Lower lobe of right lung (tissue), 2 donors: ENCODE measurements around the gene GFRA4. TPM values are rescaled to one million over a fixed set of nuclear protein-coding genes. Genes with fewer than 3 reads are reported as not detected.

ENCODE experiments used
- ATAC-seq, 2 donors: fragments of 200-7000 bp; cut with Tn5 transposase; one replicate each; pipeline ENCODE4 v1.9.1; 2020 to 2022; ENCODE audit warnings: mild to moderate bottlenecking in 2 of 2, moderate library complexity in 2 of 2
- DNase-seq: peaks from one replicate; pipeline ENCODE4 v3.0.0-alpha.2; 2020
- H3K27ac ChIP-seq: fragments of 200-600 bp; one replicate; pipeline ENCODE4 v1.8.0; 2022
- H3K27me3 ChIP-seq: fragments of 200-600 bp; one replicate; pipeline ENCODE4 v1.8.0; 2022; ENCODE audit warnings: low read depth
- H3K36me3 ChIP-seq: fragments of 200-600 bp; one replicate; pipeline ENCODE4 v1.8.0; 2022; ENCODE audit warnings: mild to moderate bottlenecking
- H3K4me1 ChIP-seq: fragments of 200-600 bp; one replicate; pipeline ENCODE4 v1.8.0; 2022
- H3K4me3 ChIP-seq: fragments of 200-600 bp; one replicate; pipeline ENCODE4 v1.8.0; 2022; ENCODE audit warnings: mild to moderate bottlenecking
- H3K9me3 ChIP-seq: fragments of 200-600 bp; one replicate; pipeline ENCODE4 v1.8.0; 2022
- CTCF ChIP-seq: fragments of 200-600 bp; IDR thresholded peaks from one replicate; pipeline ENCODE4 v1.8.0; 2022; ENCODE audit warnings: antibody characterized with exemption, mild to moderate bottlenecking
- intact Hi-C: fragments of 100-400 bp; cut with DNase I; formaldehyde crosslinking; loops from one replicate; pipeline ENCODE4 v1.11.0; 2022
- total RNA-seq: library from RNA; stranded (reverse); fragmentation: NEBNext Ultra II Directional; extraction: Animal tissue kit (Norgen Biotek cat#: 25700); gene quantifications from one replicate; pipeline ENCODE4 v1.2.1, GENCODE V29; 2021
- donor health status: DM: no; HTN: yes; CAD: no; lungs with severe emphysema.

GFRA4 gene
- total RNA-seq, 1 donor from 2014 or later: not detected

GRCh38 chr20:3696745-3697587 is 33.8 kb upstream of the GFRA4 start:
- ATAC-seq (no peak), DNase-seq (peak; percentile 21)
- Histone ChIP-seq H3K36me3 (peaks cover 4% of the 10 kb centered on the region), H3K4me3 (no peak overlapping the region), H3K27ac (no peak overlapping the region), H3K9me3 (no peaks in the 10 kb centered on the region), H3K4me1 (no peaks in the 10 kb centered on the region), H3K27me3 (no peaks in the 10 kb centered on the region)
- TF ChIP-seq CTCF: no peak
- intact Hi-C loops: no loop called here

GRCh38 chr20:3696200-3696599 is 33.0 kb upstream of the GFRA4 start:
- Histone ChIP-seq H3K36me3 (no peaks in the 10 kb centered on the region), H3K9me3 (no peaks in the 10 kb centered on the region), H3K27ac (no peak overlapping the region), H3K4me1 (no peaks in the 10 kb centered on the region), H3K27me3 (no peaks in the 10 kb centered on the region), H3K4me3 (no peak overlapping the region)
- ATAC-seq (no peak), DNase-seq (no peak)
- intact Hi-C loops: no loop called here
- peak; percentile 31 for TF ChIP-seq CTCF

- ATAC-seq (no peak), DNase-seq (no peak)
- no peaks in the 10 kb centered on the region for H3K4me1 ChIP-seq
- H3K27ac ChIP-seq: no peak overlapping the region
- intact Hi-C loops: no loop called here
- TF ChIP-seq CTCF: no peak
- no peaks in the 10 kb centered on the region for H3K9me3 ChIP-seq
- no peak overlapping the region for H3K4me3 ChIP-seq
- H3K27me3 ChIP-seq: no peaks in the 10 kb centered on the region
- H3K36me3 ChIP-seq: no peaks in the 10 kb centered on the region
Observed at GRCh38 chr20:3694864-3695263, 31.7 kb upstream of the GFRA4 start.

- no peak overlapping the region for H3K4me3 ChIP-seq
- no peaks in the 10 kb centered on the region for H3K4me1 ChIP-seq
- no peaks in the 10 kb centered on the region for H3K9me3 ChIP-seq
- TF ChIP-seq CTCF: no peak
- DNase-seq: no peak
- H3K27ac ChIP-seq: no peak overlapping the region
- ATAC-seq: no peak
- no peaks in the 10 kb centered on the region for H3K36me3 ChIP-seq
- intact Hi-C loops: no loop called here
- H3K27me3 ChIP-seq: no peaks in the 10 kb centered on the region
Observed at GRCh38 chr20:3693376-3693775, 30.2 kb upstream of the GFRA4 start.

- no peak for TF ChIP-seq CTCF
- Histone ChIP-seq H3K9me3 (no peaks in the 10 kb centered on the region), H3K27me3 (no peaks in the 10 kb centered on the region), H3K4me3 (no peak overlapping the region), H3K27ac (no peak overlapping the region), H3K4me1 (no peaks in the 10 kb centered on the region), H3K36me3 (no peaks in the 10 kb centered on the region)
- intact Hi-C loops: no loop called here
- no peak for ATAC-seq
- no peak for DNase-seq
Observed at GRCh38 chr20:3692706-3693294, 29.6 kb upstream of the GFRA4 start.
